Muscle layer of duodenum (tissue), 2 donors: Measurements from ENCODE around the gene PTGES2.

Source experiments
- H3K27ac ChIP-seq: one replicate; pipeline ENCODE4 v1.7.0; 2013; ENCODE audit warnings: mild to moderate bottlenecking, low read length
- H3K27me3 ChIP-seq: one replicate; pipeline ENCODE4 v1.7.0; 2013; ENCODE audit warnings: low read depth, mild to moderate bottlenecking, control low read depth, low read length
- H3K36me3 ChIP-seq, 2 donors: one replicate each; pipeline ENCODE4 v1.7.0; 2013; ENCODE audit warnings: low read length in 2 of 2, control low read depth in 1 of 2, mild to moderate bottlenecking in 1 of 2; ENCODE audit not compliant: insufficient read depth in 2 of 2, control insufficient read depth in 1 of 2
- H3K4me1 ChIP-seq, 2 donors: one replicate each; pipeline ENCODE4 v1.7.0; 2013; ENCODE audit warnings: low read length in 2 of 2, mild to moderate bottlenecking in 2 of 2, control low read depth in 1 of 2, moderate library complexity in 1 of 2; ENCODE audit not compliant: insufficient read depth in 2 of 2, control insufficient read depth in 1 of 2
- H3K4me3 ChIP-seq, 2 donors: one replicate each; pipeline ENCODE4 v1.7.0; 2013; ENCODE audit warnings: low read length in 2 of 2, low read depth in 1 of 2, mild to moderate bottlenecking in 1 of 2
- H3K9me3 ChIP-seq, 2 donors: one replicate each; pipeline ENCODE4 v1.7.0; 2013; ENCODE audit warnings: low read length in 2 of 2, control low read depth in 1 of 2, mild to moderate bottlenecking in 1 of 2; ENCODE audit not compliant: control insufficient read depth in 1 of 2
- donor health status: healthy.

PTGES2 gene

DNA sequence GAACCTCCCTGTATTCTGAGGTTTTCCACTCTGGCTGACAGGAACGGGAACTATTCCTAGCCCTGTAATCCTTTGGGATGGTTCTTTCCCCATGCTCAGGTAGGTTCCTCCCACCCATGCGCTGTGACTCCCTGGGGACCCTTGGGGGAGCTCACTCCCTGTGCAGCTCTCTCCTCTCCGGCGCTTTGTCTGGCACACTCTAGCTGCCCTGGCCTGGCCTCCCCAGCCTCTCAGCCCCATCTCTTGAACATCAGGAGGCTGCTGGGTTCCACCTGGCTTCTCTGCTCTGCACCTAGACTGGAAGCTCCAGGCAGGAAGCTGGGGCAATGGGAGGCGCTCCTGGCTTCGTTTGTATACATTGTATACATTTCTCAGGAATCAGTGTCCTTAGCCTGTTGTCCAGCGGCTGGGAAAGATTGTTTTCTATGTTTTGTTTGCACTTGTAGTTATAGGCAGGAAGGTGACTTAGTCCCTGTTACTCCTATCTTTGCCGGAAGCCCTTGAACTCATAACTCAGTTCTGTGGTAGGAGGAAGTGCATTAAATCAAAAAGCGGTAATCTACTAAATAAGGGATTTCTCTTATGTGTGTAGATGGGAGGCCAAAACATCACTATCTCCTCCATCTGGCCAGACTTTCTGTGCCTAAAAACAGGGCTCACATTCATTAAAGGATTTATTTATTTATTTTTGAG, 39.1 kb downstream of the PTGES2 start:
- Histone ChIP-seq H3K9me3 (no peaks in the 10 kb centered on the region), H3K4me3 (no peak overlapping the region), H3K4me1 (peaks cover 12 to 33% of the 10 kb centered on the region in 2 donors), H3K27ac (no peak overlapping the region), H3K36me3 (peaks cover 0 to 5% of the 10 kb centered on the region in 2 donors), H3K27me3 (no peaks in the 10 kb centered on the region)

DNA sequence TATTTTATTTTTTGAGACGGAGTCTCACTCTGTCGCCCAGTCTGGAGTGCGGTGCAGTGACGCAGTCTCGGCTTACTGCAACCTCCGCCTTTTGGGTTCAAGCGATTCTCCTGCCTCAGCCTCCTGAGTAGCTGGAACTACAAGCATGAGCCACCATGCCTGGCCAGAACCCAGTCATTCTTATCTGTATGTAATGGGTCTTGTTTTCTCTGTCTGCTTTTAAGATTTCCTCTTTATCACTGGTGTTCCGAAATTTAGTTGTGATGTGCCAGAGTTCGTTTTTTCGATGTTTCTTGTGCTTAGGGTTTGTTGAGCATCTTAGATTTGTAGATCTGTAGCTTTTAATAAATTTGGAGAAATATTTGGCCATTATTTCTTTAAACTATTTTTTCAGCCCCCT, 40.3 kb downstream of the PTGES2 start:
- Histone ChIP-seq H3K4me1 (peaks cover 6 to 25% of the 10 kb centered on the region in 2 donors), H3K27me3 (no peaks in the 10 kb centered on the region), H3K4me3 (no peak overlapping the region), H3K9me3 (no peaks in the 10 kb centered on the region), H3K36me3 (peaks cover 0 to 5% of the 10 kb centered on the region in 2 donors), H3K27ac (no peak overlapping the region)

DNA sequence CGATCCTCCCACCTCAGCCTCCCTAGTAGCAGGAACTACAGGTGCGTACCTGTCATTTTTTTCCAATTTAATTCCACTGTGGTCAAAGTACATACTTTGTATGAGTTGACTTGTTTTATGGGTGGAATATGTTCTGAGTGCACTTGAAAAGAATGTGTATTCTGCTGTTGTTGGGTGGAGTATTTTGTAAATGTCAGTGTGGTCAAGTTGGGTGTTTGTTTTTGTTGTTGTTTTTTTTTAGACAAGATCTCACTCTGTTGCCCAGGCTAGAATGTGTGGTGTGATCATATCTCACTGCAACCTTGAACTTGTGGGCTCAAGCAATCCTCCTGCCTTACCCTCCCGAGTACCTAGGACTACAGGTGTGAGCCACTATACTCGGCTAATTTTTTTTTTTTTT, 41.6 kb downstream of the PTGES2 start:
- H3K36me3 ChIP-seq = peaks cover 0 to 5% of the 10 kb centered on the region in 2 donors
- H3K27ac ChIP-seq = no peak overlapping the region
- H3K9me3 ChIP-seq = no peaks in the 10 kb centered on the region
- no peaks in the 10 kb centered on the region for H3K27me3 ChIP-seq
- no peak overlapping the region for H3K4me3 ChIP-seq
- peaks cover 9 to 18% of the 10 kb centered on the region in 2 donors for H3K4me1 ChIP-seq

DNA sequence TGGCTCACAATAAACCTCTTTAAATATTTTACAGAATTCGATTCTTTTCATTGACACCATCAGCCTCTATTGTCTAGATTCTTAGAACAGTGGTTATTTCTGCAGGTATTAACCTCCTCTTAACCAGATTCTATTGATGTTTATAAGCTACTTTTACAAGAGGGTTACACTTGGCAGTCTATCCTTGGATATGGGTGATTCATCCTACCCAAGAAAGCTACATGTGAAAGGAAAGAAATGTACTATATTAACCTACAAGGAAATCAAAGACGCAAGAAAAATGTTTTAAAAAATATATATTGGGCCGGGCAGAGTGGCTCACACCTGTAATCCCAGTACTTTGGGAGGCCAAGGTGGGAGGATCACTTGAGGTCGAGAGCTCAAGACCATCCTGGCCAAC, 42.8 kb downstream of the PTGES2 start:
- no peaks in the 10 kb centered on the region for H3K27me3 ChIP-seq
- H3K36me3 ChIP-seq = peaks cover 0 to 5% of the 10 kb centered on the region in 2 donors
- H3K9me3 ChIP-seq = no peaks in the 10 kb centered on the region
- peaks cover 9 to 20% of the 10 kb centered on the region in 2 donors for H3K4me1 ChIP-seq
- no peak overlapping the region for H3K4me3 ChIP-seq
- H3K27ac ChIP-seq = no peak overlapping the region

GRCh38 chr9:128082151-128082550, 45.4 kb downstream of the PTGES2 start:
- Histone ChIP-seq H3K36me3 (no peaks in the 10 kb centered on the region), H3K4me1 (peaks cover 9 to 27% of the 10 kb centered on the region in 2 donors), H3K4me3 (no peak overlapping the region), H3K9me3 (no peaks in the 10 kb centered on the region), H3K27ac (peak overlapping the region; percentile 46), H3K27me3 (no peaks in the 10 kb centered on the region)

DNA sequence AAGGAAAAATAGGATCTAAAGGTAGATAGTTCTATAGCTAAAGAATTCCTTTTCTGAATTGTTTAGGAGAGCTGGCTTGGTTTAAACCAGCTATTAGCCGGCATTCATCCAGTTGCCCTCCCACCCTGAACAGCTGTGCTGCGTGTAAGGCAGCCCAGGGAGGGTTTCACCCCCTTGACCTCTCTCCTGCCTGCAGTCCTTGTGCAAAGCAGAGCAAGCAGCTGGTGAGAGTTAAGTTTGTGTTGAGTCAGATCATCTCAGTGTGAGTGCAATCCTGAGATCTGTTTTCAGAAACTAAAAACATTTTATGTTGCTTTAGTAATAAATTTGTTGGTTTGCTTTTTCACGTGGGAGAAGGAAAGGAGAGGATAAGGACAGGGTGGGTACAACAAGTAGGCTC, 46.5 kb downstream of the PTGES2 start:
- no peak overlapping the region for H3K4me3 ChIP-seq
- H3K27me3 ChIP-seq = no peaks in the 10 kb centered on the region
- H3K4me1 ChIP-seq = peaks cover 9 to 27% of the 10 kb centered on the region in 2 donors
- peak overlapping the region; percentile 71 for H3K27ac ChIP-seq
- no peaks in the 10 kb centered on the region for H3K36me3 ChIP-seq
- H3K9me3 ChIP-seq = no peaks in the 10 kb centered on the region

DNA sequence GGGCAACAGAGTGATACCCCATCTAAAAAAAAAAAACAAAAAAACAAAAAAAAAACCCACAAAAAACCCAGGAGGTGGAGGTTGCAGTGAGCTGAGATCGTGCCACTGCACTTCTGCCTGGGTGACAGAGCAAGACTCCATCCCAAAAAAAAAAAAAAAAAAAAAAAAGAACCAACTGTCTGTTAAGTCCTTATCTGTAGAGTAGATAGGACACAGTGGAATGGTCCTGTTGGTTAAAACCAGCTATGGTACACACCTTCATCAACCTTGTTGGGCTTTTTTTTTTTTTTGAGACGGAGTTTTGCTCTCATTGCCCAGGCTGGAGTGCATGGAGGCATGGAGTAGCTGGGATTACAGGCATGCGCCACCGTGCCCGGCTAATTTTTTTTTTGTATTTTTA, 47.3 kb downstream of the PTGES2 start:
- no peaks in the 10 kb centered on the region for H3K9me3 ChIP-seq
- H3K27ac ChIP-seq = no peak overlapping the region
- H3K36me3 ChIP-seq = no peaks in the 10 kb centered on the region

DNA sequence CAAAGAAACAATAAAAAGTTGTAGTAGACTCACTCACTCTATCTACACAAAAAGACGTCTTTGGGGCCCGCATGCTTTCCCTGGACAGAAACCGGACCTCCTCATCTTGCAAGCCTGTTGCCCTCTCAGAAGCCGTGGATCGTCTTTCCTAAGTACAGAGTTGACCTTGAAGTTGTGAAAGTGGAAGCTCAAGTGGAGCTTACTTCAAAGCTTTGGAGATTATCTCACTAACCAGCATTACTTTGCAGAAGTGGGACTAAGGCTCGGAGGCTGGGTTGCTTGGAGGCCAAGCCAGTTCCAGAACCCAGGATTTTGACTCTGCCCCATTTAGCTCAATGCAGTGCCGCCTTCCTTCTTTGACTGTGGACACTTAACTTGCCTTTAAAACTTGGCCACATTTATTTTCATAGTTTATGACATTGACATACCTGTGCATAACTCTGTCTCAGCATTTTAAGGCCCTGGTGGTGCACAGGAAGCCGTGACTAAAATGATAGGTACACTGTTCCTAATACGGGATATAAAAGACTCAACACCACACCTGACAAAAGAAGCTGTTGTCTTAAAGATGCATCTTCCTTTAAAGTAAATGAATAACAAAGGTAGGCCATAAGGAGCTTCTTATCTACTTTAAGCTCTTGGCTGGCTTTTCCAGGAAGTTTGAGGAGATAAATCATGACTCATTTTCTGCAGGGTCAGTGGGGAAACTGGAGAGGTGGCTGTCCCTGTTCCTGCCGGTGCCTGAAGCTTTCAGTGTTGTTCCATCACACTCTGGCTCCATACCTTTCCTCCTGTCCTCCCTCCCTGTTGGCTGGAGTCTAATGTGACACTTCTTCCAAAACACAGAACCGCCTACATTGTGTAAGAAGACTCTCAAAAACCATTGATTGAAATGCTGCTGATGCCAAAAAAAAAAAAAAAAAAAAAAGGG, 48.8 kb downstream of the PTGES2 start:
- H3K4me1 ChIP-seq = peaks cover 9 to 31% of the 10 kb centered on the region in 2 donors
- no peaks in the 10 kb centered on the region for H3K36me3 ChIP-seq
- H3K4me3 ChIP-seq = peak overlapping the region in 1 of 2 donors; percentile 8
- H3K27me3 ChIP-seq = no peaks in the 10 kb centered on the region
- H3K27ac ChIP-seq = peak overlapping the region; percentile 43
- no peaks in the 10 kb centered on the region for H3K9me3 ChIP-seq

More for the DNA sequence above, 47.3 kb downstream of the PTGES2 start:
- no peak overlapping the region for H3K4me3 ChIP-seq
- peaks cover 9 to 27% of the 10 kb centered on the region in 2 donors for H3K4me1 ChIP-seq
- H3K27me3 ChIP-seq = no peaks in the 10 kb centered on the region

DNA sequence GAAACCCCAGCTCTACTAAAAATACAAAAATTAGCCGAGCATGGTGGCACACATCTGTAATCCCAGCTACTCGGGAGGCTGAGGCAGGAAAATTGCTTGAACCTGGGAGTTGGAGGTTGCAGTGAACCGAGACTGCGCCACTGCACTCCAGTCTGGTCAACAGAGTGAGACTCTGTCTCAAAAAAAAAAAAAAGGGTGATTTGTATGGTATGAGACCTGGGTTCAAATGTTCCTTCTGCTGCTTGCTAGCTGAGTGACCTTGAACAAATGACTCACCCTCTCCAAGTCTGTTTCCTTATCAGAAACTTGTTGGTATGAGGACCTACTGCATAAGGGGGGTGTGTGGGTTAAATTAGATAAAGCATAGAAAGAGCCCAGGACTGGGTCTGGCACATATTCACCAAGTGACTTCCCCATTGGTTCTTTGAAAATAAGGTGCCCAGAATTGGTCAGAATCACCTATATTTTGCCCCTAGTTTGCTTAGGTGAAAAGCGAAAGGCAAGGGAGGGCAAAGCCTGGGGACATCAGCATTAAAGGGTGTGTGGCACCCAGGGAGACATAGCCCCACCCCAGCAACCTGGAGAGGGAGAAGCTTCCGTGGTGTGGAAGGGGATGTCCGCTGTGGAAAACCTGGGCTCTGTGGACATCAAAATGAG, 49.6 kb downstream of the PTGES2 start:
- Histone ChIP-seq H3K36me3 (peaks cover 0 to under 1% of the 10 kb centered on the region in 2 donors), H3K9me3 (no peaks in the 10 kb centered on the region), H3K4me3 (peak overlapping the region in 1 of 2 donors; percentile 8), H3K27ac (peak overlapping the region; percentile 43), H3K27me3 (no peaks in the 10 kb centered on the region), H3K4me1 (peaks cover 16 to 39% of the 10 kb centered on the region in 2 donors)

- Histone ChIP-seq H3K27ac (peak overlapping the region; percentile 90), H3K27me3 (no peaks in the 10 kb centered on the region), H3K4me1 (peaks cover 17 to 44% of the 10 kb centered on the region in 2 donors), H3K4me3 (peak overlapping the region in 1 of 2 donors; percentile 45), H3K9me3 (no peaks in the 10 kb centered on the region), H3K36me3 (peaks cover 0 to 5% of the 10 kb centered on the region in 2 donors)
Observed at GRCh38 chr9:128073253-128073886, 54.2 kb downstream of the PTGES2 start.
